Measurements from ENCODE around the gene DNHD1.

Gene DNHD1

DNA sequence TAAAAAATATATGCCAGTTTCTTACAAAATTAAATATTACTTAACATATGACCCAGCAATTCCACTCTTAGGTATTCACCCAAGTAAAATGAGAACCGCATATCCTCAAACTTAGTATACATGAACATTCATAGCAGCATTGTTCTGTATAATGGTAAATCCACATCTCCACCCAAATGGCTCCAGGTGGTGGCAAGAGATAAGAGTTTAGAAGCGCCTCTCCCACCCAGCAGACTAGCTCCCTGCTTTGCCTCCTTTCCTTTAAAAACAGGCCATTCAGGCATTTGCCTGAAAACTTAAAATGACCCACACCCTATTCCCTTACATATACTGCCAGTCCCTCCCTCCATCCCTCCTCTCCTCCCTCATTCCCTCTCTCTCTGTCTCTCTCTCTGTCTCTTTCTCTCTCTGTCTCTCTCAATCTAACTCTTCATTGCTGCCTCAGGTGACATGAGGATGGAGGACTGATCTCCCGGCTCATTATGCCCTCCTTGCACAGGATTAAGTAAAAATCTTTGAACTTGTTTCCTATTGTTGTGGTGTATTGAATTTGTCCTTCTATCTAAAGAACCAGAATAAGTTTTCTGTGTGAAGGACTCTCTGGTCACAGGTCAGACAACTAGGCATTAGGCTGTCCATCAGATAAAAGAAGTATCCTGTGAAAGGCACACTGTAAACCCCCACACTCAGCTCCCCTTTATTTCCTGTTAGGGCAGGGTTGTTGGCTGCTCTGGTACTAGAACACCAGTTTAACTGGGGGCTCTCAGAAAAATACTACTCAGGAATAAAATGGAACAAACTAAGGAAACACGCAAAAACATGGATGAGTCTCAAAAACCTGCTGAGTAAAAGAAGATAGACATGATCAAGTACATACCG lies 58.0 kb downstream of the DNHD1 start:
- Histone ChIP-seq H3K4me3 (ENCODE audit: low read depth, low read length) (no peak overlapping the region), H3K4me1 (ENCODE audit: control insufficient read depth, insufficient read depth, low read length) (no peaks in the 10 kb centered on the region), H3K27me3 (ENCODE audit: control insufficient read depth, insufficient read depth, low read length) (no peaks in the 10 kb centered on the region), H3K9me3 (ENCODE audit: control insufficient read depth, insufficient read depth, low read depth, low read length) (no peaks in the 10 kb centered on the region), H3K9ac (ENCODE audit: low read length) (no peak overlapping the region), H3K27ac (ENCODE audit: low read depth, low read length) (no peak overlapping the region), H3K36me3 (ENCODE audit: control insufficient read depth, insufficient read depth, low read length) (no peaks in the 10 kb centered on the region)

DNA sequence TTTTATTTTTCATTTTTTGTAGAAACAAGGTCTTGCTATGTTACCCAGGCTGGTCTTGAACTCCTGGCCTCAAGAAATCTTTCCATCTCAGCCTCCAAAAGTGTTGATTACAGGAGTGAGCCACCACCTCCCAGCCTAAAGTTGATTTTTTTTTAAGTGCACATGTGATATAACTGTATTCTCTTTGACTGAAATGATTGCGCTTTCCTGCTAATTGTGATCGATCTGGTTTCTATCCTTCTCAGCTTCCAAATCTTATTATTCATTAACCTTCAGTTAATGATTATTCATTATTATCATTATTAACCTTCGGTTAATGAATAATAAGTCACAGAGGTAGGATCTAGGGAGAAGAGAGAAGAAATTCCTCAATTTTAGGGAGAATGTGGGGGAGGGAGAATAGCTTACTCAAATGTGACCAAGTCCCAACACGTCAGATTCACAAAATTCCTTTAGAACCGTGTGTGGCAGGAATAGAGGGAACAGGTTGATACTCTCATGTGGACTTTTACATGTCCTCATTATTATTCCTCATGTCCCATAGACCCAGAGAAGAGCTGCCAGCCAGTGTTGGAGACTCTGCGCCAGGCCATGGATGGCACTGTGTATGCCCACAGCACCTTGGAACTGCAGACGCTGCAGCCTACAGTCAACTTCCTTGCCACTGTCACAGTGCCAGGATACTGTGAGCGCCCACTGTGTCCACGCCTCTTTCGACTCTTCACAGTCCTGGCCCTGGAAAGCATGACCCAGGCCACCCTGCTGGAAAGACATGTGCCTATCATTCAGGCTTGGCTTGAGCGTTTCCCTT lies 59.3 kb downstream of the DNHD1 start:
- no peaks in the 10 kb centered on the region for H3K27me3 ChIP-seq (ENCODE audit: control insufficient read depth, insufficient read depth, low read length)
- no peaks in the 10 kb centered on the region for H3K36me3 ChIP-seq (ENCODE audit: control insufficient read depth, insufficient read depth, low read length)
- no peak overlapping the region for H3K4me3 ChIP-seq (ENCODE audit: low read depth, low read length)
- H3K9ac ChIP-seq (ENCODE audit: low read length): no peak overlapping the region
- no peak overlapping the region for H3K27ac ChIP-seq (ENCODE audit: low read depth, low read length)
- no peaks in the 10 kb centered on the region for H3K4me1 ChIP-seq (ENCODE audit: control insufficient read depth, insufficient read depth, low read length)
- no peaks in the 10 kb centered on the region for H3K9me3 ChIP-seq (ENCODE audit: control insufficient read depth, insufficient read depth, low read depth, low read length)

DNA sequence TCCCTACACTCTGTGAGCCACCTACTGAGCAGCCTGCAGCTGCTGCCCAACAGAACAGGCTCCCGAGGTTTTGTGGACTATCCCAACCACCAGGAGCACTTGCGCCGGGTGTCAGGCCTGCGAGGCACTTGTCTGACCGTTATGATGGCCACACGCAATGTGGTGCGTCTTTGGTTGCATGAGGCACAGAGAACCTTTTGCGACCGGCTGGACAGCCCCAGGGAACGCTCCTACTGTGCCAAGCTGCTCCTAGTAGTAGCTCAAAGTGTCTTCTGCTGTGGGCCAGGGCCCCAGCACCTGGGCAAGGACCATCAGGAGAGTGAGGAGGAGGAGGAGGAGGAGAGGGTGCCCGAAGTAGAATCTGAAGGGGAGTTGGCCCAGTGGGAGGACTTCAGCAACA lies 60.0 kb downstream of the DNHD1 start:
- H3K9ac ChIP-seq (ENCODE audit: low read length): no peak overlapping the region
- H3K27ac ChIP-seq (ENCODE audit: low read depth, low read length): no peak overlapping the region
- no peaks in the 10 kb centered on the region for H3K27me3 ChIP-seq (ENCODE audit: control insufficient read depth, insufficient read depth, low read length)
- H3K4me3 ChIP-seq (ENCODE audit: low read depth, low read length): no peak overlapping the region
- H3K4me1 ChIP-seq (ENCODE audit: control insufficient read depth, insufficient read depth, low read length): no peaks in the 10 kb centered on the region
- no peaks in the 10 kb centered on the region for H3K9me3 ChIP-seq (ENCODE audit: control insufficient read depth, insufficient read depth, low read depth, low read length)
- no peaks in the 10 kb centered on the region; the same call in 1 of the 2 replicates for H3K36me3 ChIP-seq (ENCODE audit: control insufficient read depth, insufficient read depth, low read length)

DNA sequence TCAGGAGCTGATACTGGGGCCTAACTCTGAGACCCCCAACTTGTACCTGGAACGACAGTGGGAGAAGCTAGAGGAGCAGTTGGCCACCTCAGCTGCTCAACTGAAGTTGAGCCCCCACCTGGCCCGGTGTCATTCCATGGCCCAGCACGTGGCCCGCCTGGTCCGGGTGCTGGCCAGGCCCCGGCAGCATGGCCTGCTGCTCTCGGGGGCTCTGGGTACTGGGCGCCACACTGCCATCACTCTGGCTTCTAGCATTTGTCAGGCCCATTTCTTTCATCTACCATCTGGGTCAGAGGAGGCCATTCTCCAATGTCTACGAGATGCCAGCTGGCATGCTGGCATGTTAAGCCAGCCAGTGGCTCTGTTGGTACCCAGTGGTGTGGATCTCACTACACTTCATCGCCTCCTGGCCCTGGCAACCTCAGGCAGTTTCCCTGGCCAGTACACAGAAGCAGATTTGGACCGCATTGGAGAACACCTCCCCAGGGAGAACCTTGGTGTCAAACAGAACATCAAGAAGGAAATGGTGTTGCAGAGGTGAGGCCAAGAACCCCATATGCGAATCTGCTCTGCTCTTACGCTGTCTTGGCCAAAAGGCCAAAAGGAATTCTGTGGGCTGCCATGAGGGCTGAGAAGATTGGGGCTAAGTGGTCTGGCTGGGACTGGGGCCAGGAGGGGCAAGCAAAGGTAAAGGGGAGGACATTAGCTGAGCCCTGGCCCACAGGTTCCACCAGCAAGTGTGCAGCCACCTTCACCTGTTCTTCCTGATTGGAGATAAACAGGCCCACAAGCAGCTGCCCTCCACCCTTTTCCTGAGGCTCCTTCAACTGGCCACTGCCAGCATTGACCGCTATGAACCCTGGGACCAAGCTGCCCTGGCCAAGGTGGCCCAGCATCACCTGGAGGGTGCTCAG lies 60.9 kb downstream of the DNHD1 start:
- no peaks in the 10 kb centered on the region; the same call in 1 of the 2 replicates for H3K36me3 ChIP-seq (ENCODE audit: control insufficient read depth, insufficient read depth, low read length)
- H3K27me3 ChIP-seq (ENCODE audit: control insufficient read depth, insufficient read depth, low read length): no peaks in the 10 kb centered on the region
- no peak overlapping the region for H3K27ac ChIP-seq (ENCODE audit: low read depth, low read length)
- peaks cover 5% of the 10 kb centered on the region for H3K4me1 ChIP-seq (ENCODE audit: control insufficient read depth, insufficient read depth, low read length)
- H3K9me3 ChIP-seq (ENCODE audit: control insufficient read depth, insufficient read depth, low read depth, low read length): no peaks in the 10 kb centered on the region
- H3K9ac ChIP-seq (ENCODE audit: low read length): no peak overlapping the region
- H3K4me3 ChIP-seq (ENCODE audit: low read depth, low read length): no peak overlapping the region

DNA sequence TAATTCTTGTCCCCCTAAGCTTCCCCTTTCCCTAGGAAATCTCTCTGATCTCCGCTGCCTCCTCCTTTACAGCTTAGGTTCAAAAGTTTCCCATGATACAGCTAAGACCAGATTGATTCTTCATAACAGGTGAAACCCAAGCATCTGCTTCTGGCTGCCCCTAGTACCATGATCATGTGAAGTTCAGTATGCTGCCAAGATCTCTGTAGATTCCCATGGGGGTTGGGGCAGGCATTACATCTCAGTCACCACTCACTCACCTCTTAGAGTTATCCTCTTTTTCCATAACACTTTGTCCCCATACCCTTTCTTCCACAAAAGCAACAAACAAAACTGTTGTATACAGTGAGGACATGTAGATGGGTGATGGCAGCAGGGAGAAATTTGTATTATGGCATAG lies 62.3 kb downstream of the DNHD1 start:
- Histone ChIP-seq H3K4me1 (ENCODE audit: control insufficient read depth, insufficient read depth, low read length) (peaks cover 13% of the 10 kb centered on the region), H3K27me3 (ENCODE audit: control insufficient read depth, insufficient read depth, low read length) (no peaks in the 10 kb centered on the region), H3K4me3 (ENCODE audit: low read depth, low read length) (no peak overlapping the region), H3K27ac (ENCODE audit: low read depth, low read length) (no peak overlapping the region), H3K9ac (ENCODE audit: low read length) (no peak overlapping the region), H3K36me3 (ENCODE audit: control insufficient read depth, insufficient read depth, low read length) (no peaks in the 10 kb centered on the region; the same call in 1 of the 2 replicates), H3K9me3 (ENCODE audit: control insufficient read depth, insufficient read depth, low read depth, low read length) (no peaks in the 10 kb centered on the region)

DNA sequence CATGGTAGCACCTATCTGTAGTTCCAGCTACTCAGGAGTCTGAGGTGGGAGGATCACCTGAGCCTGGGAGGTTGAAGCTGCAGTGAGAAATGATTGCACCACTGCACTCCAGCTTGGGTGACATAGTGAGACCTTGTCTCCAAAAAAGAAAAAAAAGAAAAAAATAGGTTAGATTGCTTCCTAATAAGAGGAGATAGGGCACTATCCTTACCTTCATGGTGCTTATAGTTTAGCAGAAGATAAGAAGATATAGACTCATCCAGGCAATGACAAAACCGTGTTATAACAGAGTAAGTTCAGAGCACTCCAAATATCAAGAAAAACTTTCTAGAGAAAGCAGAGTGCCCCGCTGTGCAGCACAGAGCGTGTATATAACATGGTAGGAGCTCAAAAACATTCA lies 64.2 kb downstream of the DNHD1 start:
- peaks cover 25% of the 10 kb centered on the region for H3K4me1 ChIP-seq (ENCODE audit: control insufficient read depth, insufficient read depth, low read length)
- no peak overlapping the region for H3K4me3 ChIP-seq (ENCODE audit: low read depth, low read length)
- H3K9ac ChIP-seq (ENCODE audit: low read length): no peak overlapping the region
- H3K27ac ChIP-seq (ENCODE audit: low read depth, low read length): no peak overlapping the region
- H3K9me3 ChIP-seq (ENCODE audit: control insufficient read depth, insufficient read depth, low read depth, low read length): no peaks in the 10 kb centered on the region
- H3K27me3 ChIP-seq (ENCODE audit: control insufficient read depth, insufficient read depth, low read length): no peaks in the 10 kb centered on the region
- no peaks in the 10 kb centered on the region; the same call in 1 of the 2 replicates for H3K36me3 ChIP-seq (ENCODE audit: control insufficient read depth, insufficient read depth, low read length)

DNA sequence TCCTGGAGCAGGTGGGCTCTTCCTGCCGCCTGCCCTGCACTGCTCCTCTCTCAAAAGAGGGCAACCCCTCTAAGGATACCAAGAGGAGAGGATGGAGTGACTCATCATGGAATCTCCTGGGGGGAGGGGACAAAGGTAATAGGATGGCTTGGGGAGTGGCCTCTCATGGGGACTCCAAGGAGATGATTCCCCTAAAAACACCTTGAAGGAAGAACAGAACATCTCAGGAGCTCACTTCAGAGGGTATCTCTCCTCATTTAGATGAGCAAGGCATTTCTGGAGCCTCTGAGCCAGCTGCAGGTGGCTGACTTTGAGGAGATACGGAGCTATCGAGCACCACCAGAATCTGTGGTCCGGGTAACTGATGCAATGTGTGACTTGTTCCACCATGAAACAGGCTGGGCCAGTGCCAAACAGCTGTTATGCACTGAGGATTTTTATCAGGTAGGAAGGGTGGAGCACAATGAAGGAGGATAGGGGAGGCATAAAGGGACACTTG lies 66.1 kb downstream of the DNHD1 start:
- Histone ChIP-seq H3K36me3 (ENCODE audit: control insufficient read depth, insufficient read depth, low read length) (no peaks in the 10 kb centered on the region; the same call in 1 of the 2 replicates), H3K27me3 (ENCODE audit: control insufficient read depth, insufficient read depth, low read length) (no peaks in the 10 kb centered on the region), H3K9me3 (ENCODE audit: control insufficient read depth, insufficient read depth, low read depth, low read length) (no peaks in the 10 kb centered on the region), H3K27ac (ENCODE audit: low read depth, low read length) (no peak overlapping the region), H3K4me1 (ENCODE audit: control insufficient read depth, insufficient read depth, low read length) (peaks cover 27% of the 10 kb centered on the region), H3K4me3 (ENCODE audit: low read depth, low read length) (no peak overlapping the region), H3K9ac (ENCODE audit: low read length) (no peak overlapping the region)

DNA sequence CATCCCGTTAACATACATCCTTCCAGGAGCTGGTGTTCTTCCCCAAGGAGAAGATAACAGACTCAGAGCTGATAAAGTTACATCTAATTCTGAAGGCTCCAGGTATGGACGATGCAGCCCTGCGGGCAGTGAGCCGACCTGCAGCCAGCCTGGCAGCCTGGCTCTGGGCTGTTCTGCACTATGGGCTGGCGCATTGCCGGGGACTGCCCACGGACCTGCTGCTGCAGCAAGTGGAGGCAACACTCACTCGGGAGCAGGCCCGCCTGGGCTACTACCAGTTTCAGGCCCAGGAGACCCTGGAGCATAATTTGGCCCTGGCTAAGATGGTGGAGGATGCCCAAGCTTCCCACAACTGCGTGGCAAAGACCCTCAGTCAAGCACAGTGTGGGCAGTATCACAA lies 66.6 kb downstream of the DNHD1 start:
- peaks cover 30% of the 10 kb centered on the region for H3K4me1 ChIP-seq (ENCODE audit: control insufficient read depth, insufficient read depth, low read length)
- no peaks in the 10 kb centered on the region; the same call in 1 of the 2 replicates for H3K36me3 ChIP-seq (ENCODE audit: control insufficient read depth, insufficient read depth, low read length)
- H3K9me3 ChIP-seq (ENCODE audit: control insufficient read depth, insufficient read depth, low read depth, low read length): no peaks in the 10 kb centered on the region
- H3K27me3 ChIP-seq (ENCODE audit: control insufficient read depth, insufficient read depth, low read length): no peaks in the 10 kb centered on the region
- H3K27ac ChIP-seq (ENCODE audit: low read depth, low read length): no peak overlapping the region
- H3K9ac ChIP-seq (ENCODE audit: low read length): no peak overlapping the region
- no peak overlapping the region for H3K4me3 ChIP-seq (ENCODE audit: low read depth, low read length)

DNA sequence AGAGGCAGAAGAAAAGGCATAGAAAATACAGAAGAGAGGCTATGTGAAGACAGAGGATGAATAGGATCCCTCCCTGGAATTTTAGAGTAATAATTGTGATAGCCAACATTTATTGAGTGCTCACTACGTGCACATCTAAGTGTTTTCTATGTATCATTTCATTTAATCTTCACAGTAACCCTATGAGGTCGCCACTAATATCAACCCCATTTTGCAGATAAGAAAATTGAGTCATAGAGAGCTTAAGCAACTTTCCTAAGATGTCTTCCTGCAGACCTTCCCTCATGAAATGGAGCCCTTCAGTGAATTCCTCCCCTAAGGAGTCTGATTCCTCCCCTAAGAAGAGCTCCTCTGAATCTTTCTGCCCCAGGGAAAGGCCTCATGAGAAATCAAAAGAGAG lies 68.2 kb downstream of the DNHD1 start:
- Histone ChIP-seq H3K36me3 (ENCODE audit: control insufficient read depth, insufficient read depth, low read length) (no peaks in the 10 kb centered on the region; the same call in 1 of the 2 replicates), H3K4me3 (ENCODE audit: low read depth, low read length) (no peak overlapping the region), H3K27me3 (ENCODE audit: control insufficient read depth, insufficient read depth, low read length) (peaks cover 1% of the 10 kb centered on the region; the same call in 1 of the 2 replicates), H3K9me3 (ENCODE audit: control insufficient read depth, insufficient read depth, low read depth, low read length) (no peaks in the 10 kb centered on the region), H3K27ac (ENCODE audit: low read depth, low read length) (no peak overlapping the region), H3K4me1 (ENCODE audit: control insufficient read depth, insufficient read depth, low read length) (peaks cover 30% of the 10 kb centered on the region), H3K9ac (ENCODE audit: low read length) (no peak overlapping the region)

DNA sequence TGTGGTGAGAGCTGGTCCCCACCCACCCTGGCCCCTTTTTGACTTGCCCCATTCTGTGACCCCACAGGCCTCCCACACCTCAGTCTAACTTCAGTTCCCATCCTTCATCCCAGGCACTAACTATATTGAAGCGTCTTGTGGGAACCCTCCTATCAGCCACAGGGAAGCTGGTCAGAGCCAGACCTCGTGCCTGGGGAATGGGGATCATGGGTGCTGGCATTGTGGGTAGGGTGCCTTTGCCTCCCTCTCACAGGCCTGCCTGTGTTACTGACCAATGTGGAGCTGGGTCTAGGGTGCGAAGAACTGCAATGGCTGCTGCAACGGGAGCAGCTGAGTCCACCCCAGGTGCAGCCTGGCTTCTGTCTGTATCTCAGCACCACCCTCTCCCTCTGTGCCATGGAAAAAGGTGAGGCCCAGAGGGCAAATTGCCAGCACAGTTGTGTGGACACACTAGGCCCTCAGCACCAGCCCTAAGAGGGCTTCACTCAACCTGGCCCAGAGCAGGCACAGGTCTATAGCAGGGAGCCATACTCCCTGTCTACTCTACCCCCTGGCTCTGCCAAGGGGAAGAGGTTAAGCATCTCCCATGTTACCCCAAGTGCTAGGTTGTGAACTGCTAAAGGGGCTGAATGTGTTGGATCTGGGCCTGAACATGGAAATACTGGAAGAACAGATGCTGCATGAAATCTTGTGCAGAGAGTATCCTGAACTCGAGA lies 69.1 kb downstream of the DNHD1 start:
- H3K27me3 ChIP-seq (ENCODE audit: control insufficient read depth, insufficient read depth, low read length): peaks cover 4% of the 10 kb centered on the region; the same call in 1 of the 2 replicates

More for the DNA sequence above, 69.1 kb downstream of the DNHD1 start:
- no peak overlapping the region for H3K4me3 ChIP-seq (ENCODE audit: low read depth, low read length)
- no peaks in the 10 kb centered on the region for H3K9me3 ChIP-seq (ENCODE audit: control insufficient read depth, insufficient read depth, low read depth, low read length)
- no peak overlapping the region for H3K27ac ChIP-seq (ENCODE audit: low read depth, low read length)
- no peak overlapping the region for H3K9ac ChIP-seq (ENCODE audit: low read length)
- H3K36me3 ChIP-seq (ENCODE audit: control insufficient read depth, insufficient read depth, low read length): no peaks in the 10 kb centered on the region; the same call in 1 of the 2 replicates
- peaks cover 30% of the 10 kb centered on the region for H3K4me1 ChIP-seq (ENCODE audit: control insufficient read depth, insufficient read depth, low read length)
